ENCODE data around the gene ALDH8A1. TPM values are rescaled to one million over a fixed set of nuclear protein-coding genes. Genes with fewer than 3 reads are reported as not detected.
A peak's percentile ranks its signal among the peaks of the same experiment; 100 is the strongest.

The ALDH8A1 gene
- total RNA-seq, 1 donor from 2014 or later = 1.1 TPM

DNA sequence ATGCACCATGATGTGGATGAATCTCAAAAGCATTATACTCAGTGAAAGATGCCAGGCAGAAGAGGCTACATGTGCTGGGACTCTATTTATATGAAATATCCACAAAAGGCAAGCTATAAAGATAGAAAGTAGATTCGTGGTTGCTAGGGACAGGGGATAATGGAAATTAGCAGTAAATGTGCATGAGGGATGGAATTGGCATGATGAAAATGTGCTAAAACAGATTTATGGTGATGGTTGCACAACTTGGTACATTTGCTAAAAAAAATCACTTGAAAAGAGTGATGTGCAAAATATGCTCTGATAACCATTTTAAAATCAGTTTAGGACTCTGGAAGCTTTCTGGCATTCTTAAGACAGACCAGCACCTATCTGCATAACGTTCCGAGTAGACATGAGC lies 61.6 kb downstream of the ALDH8A1 start:
- no peaks in the 10 kb centered on the region for H3K27me3 ChIP-seq (ENCODE audit: control insufficient read depth, insufficient read depth, low read length)
- DNase-seq (ENCODE audit: low read depth) (no peak), FAIRE-seq (no peak)
- H3K36me3 ChIP-seq (ENCODE audit: control insufficient read depth, insufficient read depth, low read length) = no peaks in the 10 kb centered on the region
- TF ChIP-seq, protein P1, sequence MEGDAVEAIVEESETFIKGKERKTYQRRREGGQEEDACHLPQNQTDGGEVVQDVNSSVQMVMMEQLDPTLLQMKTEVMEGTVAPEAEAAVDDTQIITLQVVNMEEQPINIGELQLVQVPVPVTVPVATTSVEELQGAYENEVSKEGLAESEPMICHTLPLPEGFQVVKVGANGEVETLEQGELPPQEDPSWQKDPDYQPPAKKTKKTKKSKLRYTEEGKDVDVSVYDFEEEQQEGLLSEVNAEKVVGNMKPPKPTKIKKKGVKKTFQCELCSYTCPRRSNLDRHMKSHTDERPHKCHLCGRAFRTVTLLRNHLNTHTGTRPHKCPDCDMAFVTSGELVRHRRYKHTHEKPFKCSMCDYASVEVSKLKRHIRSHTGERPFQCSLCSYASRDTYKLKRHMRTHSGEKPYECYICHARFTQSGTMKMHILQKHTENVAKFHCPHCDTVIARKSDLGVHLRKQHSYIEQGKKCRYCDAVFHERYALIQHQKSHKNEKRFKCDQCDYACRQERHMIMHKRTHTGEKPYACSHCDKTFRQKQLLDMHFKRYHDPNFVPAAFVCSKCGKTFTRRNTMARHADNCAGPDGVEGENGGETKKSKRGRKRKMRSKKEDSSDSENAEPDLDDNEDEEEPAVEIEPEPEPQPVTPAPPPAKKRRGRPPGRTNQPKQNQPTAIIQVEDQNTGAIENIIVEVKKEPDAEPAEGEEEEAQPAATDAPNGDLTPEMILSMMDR (IDR thresholded peaks at IDR 0.05; ENCODE audit: insufficient read depth, low read length, severe bottlenecking) = no peak
- H3K4me3 ChIP-seq (ENCODE audit: low read depth, low read length) = no peak overlapping the region

DNA sequence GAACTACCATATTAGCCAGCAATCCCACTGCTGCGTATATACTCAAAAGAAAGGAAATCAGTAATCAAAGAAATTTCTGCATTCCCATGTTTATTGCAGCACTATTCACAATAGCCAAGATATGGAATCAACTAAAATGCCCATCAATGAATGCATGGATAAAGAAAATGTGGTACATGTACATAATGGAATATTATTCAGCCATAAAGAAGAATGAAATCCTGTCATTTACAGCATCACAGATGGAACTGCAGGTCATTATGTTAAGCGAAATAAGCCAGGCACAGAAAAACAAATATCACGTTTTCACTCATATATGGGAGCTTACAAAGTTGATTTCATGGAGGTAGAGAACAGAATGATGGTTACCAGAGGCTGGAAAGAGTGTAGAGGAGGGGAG lies 65.1 kb downstream of the ALDH8A1 start:
- Histone ChIP-seq H3K27me3 (ENCODE audit: control insufficient read depth, insufficient read depth, low read length) (no peaks in the 10 kb centered on the region), H3K36me3 (ENCODE audit: control insufficient read depth, insufficient read depth, low read length) (no peaks in the 10 kb centered on the region), H3K4me3 (ENCODE audit: low read depth, low read length) (no peak overlapping the region)
- TF ChIP-seq, protein P1 (IDR thresholded peaks at IDR 0.05; ENCODE audit: insufficient read depth, low read length, severe bottlenecking) = no peak
- DNase-seq (ENCODE audit: low read depth) (no peak), FAIRE-seq (no peak)

DNA sequence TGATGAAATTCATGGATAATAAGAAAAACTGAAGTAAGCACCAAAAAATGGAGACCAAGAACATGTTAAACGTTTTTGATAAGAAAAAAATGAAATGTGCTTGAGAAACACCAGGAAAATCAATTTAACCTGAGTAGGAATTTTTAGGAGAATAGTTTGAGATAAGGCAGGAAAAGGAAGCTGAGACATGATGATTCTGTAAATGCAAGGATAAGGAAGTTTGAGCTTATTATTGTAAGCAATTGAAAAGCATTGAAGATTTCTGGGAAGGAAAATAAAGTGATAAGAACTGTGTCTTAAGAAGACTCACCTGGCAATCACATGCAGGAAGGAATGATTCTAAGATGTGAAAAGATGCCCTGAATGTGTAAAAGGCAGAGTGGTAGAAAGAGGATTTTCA lies 66.6 kb downstream of the ALDH8A1 start:
- no peak for FAIRE-seq
- DNase-seq (ENCODE audit: low read depth) = no peak
- H3K4me3 ChIP-seq (ENCODE audit: low read depth, low read length) = no peak overlapping the region
- H3K36me3 ChIP-seq (ENCODE audit: control insufficient read depth, insufficient read depth, low read length) = no peaks in the 10 kb centered on the region
- H3K27me3 ChIP-seq (ENCODE audit: control insufficient read depth, insufficient read depth, low read length) = no peaks in the 10 kb centered on the region
- TF ChIP-seq, protein P1 (IDR thresholded peaks at IDR 0.05; ENCODE audit: insufficient read depth, low read length, severe bottlenecking) = no peak

DNA sequence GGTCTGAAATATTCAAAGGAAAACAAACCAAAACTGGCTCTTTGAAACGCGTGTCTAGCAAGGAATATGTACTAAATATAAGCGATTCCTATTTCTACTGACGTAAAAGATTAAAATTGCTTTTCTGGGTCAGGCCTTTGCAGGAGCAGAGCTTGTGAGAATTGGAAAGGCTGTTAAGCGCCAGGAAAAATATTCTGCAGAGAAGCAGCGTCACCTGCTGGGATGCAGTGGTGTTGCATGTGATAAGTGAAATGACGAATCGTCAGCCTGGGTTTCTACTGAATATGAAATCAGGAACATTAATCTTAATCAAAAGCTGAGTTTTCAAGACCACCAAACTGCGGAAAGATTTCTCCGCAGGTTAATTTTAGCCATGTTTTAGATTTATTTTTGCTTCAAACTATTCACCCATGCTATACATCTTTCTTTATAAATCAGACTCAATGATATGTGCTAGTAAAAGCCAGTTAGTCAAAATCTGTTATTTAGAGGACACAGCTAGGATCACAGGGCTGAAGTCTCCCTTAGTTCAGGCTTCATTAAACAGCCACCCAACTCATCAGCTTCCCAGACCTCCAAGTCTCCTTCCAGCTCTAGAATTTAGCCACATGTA lies 67.4 kb downstream of the ALDH8A1 start:
- no peaks in the 10 kb centered on the region for H3K27me3 ChIP-seq (ENCODE audit: control insufficient read depth, insufficient read depth, low read length)
- H3K4me3 ChIP-seq (ENCODE audit: low read depth, low read length) = no peak overlapping the region
- FAIRE-seq (no peak), DNase-seq (ENCODE audit: low read depth) (peak; percentile 45)
- no peaks in the 10 kb centered on the region for H3K36me3 ChIP-seq (ENCODE audit: control insufficient read depth, insufficient read depth, low read length)
- TF ChIP-seq, protein P1 (IDR thresholded peaks at IDR 0.05; ENCODE audit: insufficient read depth, low read length, severe bottlenecking) = peak; percentile 73

DNA sequence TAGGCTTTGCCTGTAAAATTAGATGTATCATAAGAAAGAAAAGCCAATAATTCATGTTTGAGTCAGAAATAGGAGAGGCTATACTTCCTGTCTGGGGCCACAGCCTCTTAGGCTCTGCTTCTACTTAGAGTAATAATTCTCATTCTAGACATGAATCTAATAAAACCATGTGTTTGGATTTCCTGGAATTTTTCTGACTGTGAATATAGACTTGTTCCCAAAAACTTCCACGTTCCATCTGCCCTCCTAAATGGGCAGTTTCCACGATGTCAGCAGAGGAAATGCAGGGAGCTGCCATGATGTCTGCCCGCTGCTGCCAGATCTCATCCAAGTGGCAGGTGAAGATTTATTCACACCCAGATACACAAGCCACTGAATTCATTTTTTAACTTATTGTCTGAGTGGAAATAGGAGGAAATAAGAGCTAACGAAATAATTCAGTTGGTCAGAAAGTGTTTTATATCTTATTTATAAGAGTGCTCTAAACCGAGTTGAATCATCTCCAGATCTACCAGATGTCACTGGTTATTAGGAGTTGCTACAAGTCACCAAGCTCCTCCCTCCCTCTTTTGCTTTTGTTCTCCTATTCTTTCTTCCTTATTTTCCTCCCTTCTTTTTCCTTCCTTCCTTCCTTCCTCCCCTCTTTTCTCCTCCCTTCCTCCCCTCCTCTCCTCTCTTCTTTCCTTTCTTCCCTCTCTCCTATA lies 69.3 kb downstream of the ALDH8A1 start:
- Histone ChIP-seq H3K36me3 (ENCODE audit: control insufficient read depth, insufficient read depth, low read length) (no peaks in the 10 kb centered on the region), H3K4me3 (ENCODE audit: low read depth, low read length) (no peak overlapping the region), H3K27me3 (ENCODE audit: control insufficient read depth, insufficient read depth, low read length) (no peaks in the 10 kb centered on the region)
- DNase-seq (ENCODE audit: low read depth) (no peak), FAIRE-seq (no peak)
- TF ChIP-seq, protein P1 (IDR thresholded peaks at IDR 0.05; ENCODE audit: insufficient read depth, low read length, severe bottlenecking) = no peak
